ENCODE measurements around the gene BIRC6.

The BIRC6 gene

GRCh38 chr2:32377928-32378327 is 21.1 kb downstream of the BIRC6 start:
- no peak for DNase-seq

- no peak for DNase-seq
These were observed 22.5 kb downstream of the BIRC6 start for GRCh38 chr2:32379352-32379751.

- DNase-seq, result no peak
These were observed 27.0 kb downstream of the BIRC6 start for GRCh38 chr2:32383858-32384257.

- DNase-seq, result no peak
These were observed 27.7 kb downstream of the BIRC6 start for GRCh38 chr2:32384529-32384928.

GRCh38 chr2:32386739-32387138 is 29.9 kb downstream of the BIRC6 start:
- DNase-seq, result no peak

- DNase-seq, result no peak
These were observed 42.4 kb downstream of the BIRC6 start for GRCh38 chr2:32399221-32399620.

- DNase-seq, result no peak
These were observed 45.3 kb downstream of the BIRC6 start for GRCh38 chr2:32402091-32402490.

GRCh38 chr2:32403782-32404181 is 47.0 kb downstream of the BIRC6 start:
- DNase-seq, result no peak

- no peak for DNase-seq
These were observed 47.9 kb downstream of the BIRC6 start for GRCh38 chr2:32404691-32405090.

GRCh38 chr2:32416519-32416918 is 59.7 kb downstream of the BIRC6 start:
- DNase-seq, result no peak

GRCh38 chr2:32417659-32418058 is 60.8 kb downstream of the BIRC6 start:
- DNase-seq, result no peak

- no peak for DNase-seq
These were observed 62.0 kb downstream of the BIRC6 start for GRCh38 chr2:32418778-32419177.

GRCh38 chr2:32422133-32422532 is 65.3 kb downstream of the BIRC6 start:
- no peak for DNase-seq

- DNase-seq, result no peak
These were observed 66.7 kb downstream of the BIRC6 start for GRCh38 chr2:32423536-32423935.

GRCh38 chr2:32424739-32425138 is 67.9 kb downstream of the BIRC6 start:
- DNase-seq, result no peak

GRCh38 chr2:32425719-32426141 is 68.9 kb downstream of the BIRC6 start:
- no peak for DNase-seq

- peak; percentile 88 for DNase-seq
These were observed 71.1 kb downstream of the BIRC6 start for GRCh38 chr2:32427672-32428610.

- no peak for DNase-seq
These were observed 74.0 kb downstream of the BIRC6 start for GRCh38 chr2:32430804-32431203.

- DNase-seq, result no peak
These were observed 79.3 kb downstream of the BIRC6 start for GRCh38 chr2:32436150-32436549.

GRCh38 chr2:32442020-32442467 is 85.2 kb downstream of the BIRC6 start:
- DNase-seq, result no peak

GRCh38 chr2:32446369-32446768 is 89.5 kb downstream of the BIRC6 start:
- DNase-seq, result no peak

- DNase-seq, result no peak
These were observed 94.0 kb downstream of the BIRC6 start for GRCh38 chr2:32450851-32451250.

- DNase-seq, result no peak
These were observed 95.7 kb downstream of the BIRC6 start for GRCh38 chr2:32452338-32453064.
